ENCODE data around the gene KCNJ15.

The KCNJ15 gene

GRCh38 chr21:38327984-38328383 is 71.2 kb downstream of the KCNJ15 start:
- no peak overlapping the region for H3K4me3 ChIP-seq (ENCODE audit: low read depth, low read length)
- TF ChIP-seq POLR2A (IDR thresholded peaks at IDR 0.05; ENCODE audit: extremely low read depth, insufficient read length) (no peak), CTCF (IDR thresholded peaks at IDR 0.05; ENCODE audit: low read depth, low read length) (no peak), MYC (IDR thresholded peaks at IDR 0.05; ENCODE audit: low read depth, low read length) (no peak), MAX (IDR thresholded peaks at IDR 0.05; ENCODE audit: low read depth, low read length) (no peak)
- no peak for DNase-seq (ENCODE audit: low read depth)

GRCh38 chr21:38329162-38329561 is 72.4 kb downstream of the KCNJ15 start:
- no peak for DNase-seq (ENCODE audit: low read depth)
- TF ChIP-seq MAX (IDR thresholded peaks at IDR 0.05; ENCODE audit: low read depth, low read length): no peak
- no peak for TF ChIP-seq POLR2A (IDR thresholded peaks at IDR 0.05; ENCODE audit: extremely low read depth, insufficient read length)
- TF ChIP-seq CTCF (IDR thresholded peaks at IDR 0.05; ENCODE audit: low read depth, low read length): no peak
- no peak for TF ChIP-seq MYC (IDR thresholded peaks at IDR 0.05; ENCODE audit: low read depth, low read length)
- no peak overlapping the region for H3K4me3 ChIP-seq (ENCODE audit: low read depth, low read length)

- no peak for TF ChIP-seq MYC (IDR thresholded peaks at IDR 0.05; ENCODE audit: low read depth, low read length)
- DNase-seq (ENCODE audit: low read depth): no peak
Measured at GRCh38 chr21:38330666-38331065, 73.9 kb downstream of the KCNJ15 start.

GRCh38 chr21:38333301-38334272 is 76.8 kb downstream of the KCNJ15 start:
- peak; percentile 20 for DNase-seq (ENCODE audit: low read depth)
- TF ChIP-seq CTCF (IDR thresholded peaks at IDR 0.05; ENCODE audit: low read depth, low read length) (peak; percentile 47), POLR2A (IDR thresholded peaks at IDR 0.05; ENCODE audit: extremely low read depth, insufficient read length) (no peak)
- no peak overlapping the region for H3K4me3 ChIP-seq (ENCODE audit: low read depth, low read length)

More at GRCh38 chr21:38330666-38331065, 73.9 kb downstream of the KCNJ15 start:
- no peak overlapping the region for H3K4me3 ChIP-seq (ENCODE audit: low read depth, low read length)

GRCh38 chr21:38334866-38335265 is 78.1 kb downstream of the KCNJ15 start:
- TF ChIP-seq MAX (IDR thresholded peaks at IDR 0.05; ENCODE audit: low read depth, low read length) (no peak), CTCF (IDR thresholded peaks at IDR 0.05; ENCODE audit: low read depth, low read length) (no peak), MYC (IDR thresholded peaks at IDR 0.05; ENCODE audit: low read depth, low read length) (no peak), POLR2A (IDR thresholded peaks at IDR 0.05; ENCODE audit: extremely low read depth, insufficient read length) (no peak)
- no peak overlapping the region for H3K4me3 ChIP-seq (ENCODE audit: low read depth, low read length)
- no peak for DNase-seq (ENCODE audit: low read depth)

- TF ChIP-seq MYC (IDR thresholded peaks at IDR 0.05; ENCODE audit: low read depth, low read length) (no peak), POLR2A (IDR thresholded peaks at IDR 0.05; ENCODE audit: extremely low read depth, insufficient read length) (no peak), CTCF (IDR thresholded peaks at IDR 0.05; ENCODE audit: low read depth, low read length) (no peak), MAX (IDR thresholded peaks at IDR 0.05; ENCODE audit: low read depth, low read length) (no peak)
- no peak for DNase-seq (ENCODE audit: low read depth)
- no peak overlapping the region for H3K4me3 ChIP-seq (ENCODE audit: low read depth, low read length)
Measured at GRCh38 chr21:38337793-38338192, 81.0 kb downstream of the KCNJ15 start.

All from NB4 (cell line).